Calu3 (cell line): ENCODE measurements around the gene CCZ1. TPM values are rescaled to one million over a fixed set of nuclear protein-coding genes. Genes with fewer than 3 reads are reported as not detected.
"Not testable (repeated sequence)": the region's sequence is repeated elsewhere in the genome, so short reads cannot be mapped to it uniquely, and the experiment has no call there.

Source experiments
- Bru-seq: library from RNA; stranded (reverse); fragments of 400-500 nt; gene quantifications from one replicate; lab custom pipeline; 2021; lab: Mats Ljungman, UMichigan
- BruChase-seq, 2 experiments: library from RNA; stranded (reverse); fragments of 400-500 nt; gene quantifications; one replicate each; lab custom pipeline; 2021; lab: Mats Ljungman, UMichigan
- BruUV-seq: library from RNA; stranded (reverse); fragments of 400-500 nt; replicated peaks from 2 replicates; lab custom pipeline; 2021; lab: Mats Ljungman, UMichigan
- CTCF ChIA-PET: fragments of 300-600 bp; sonication (Branson Sonifier 250); formaldehyde crosslinking; loops from one replicate; lab custom pipeline; 2022; ENCODE audit warnings: antibody characterized with exemption; lab: Charles Lee
- DNase-seq: peaks from one replicate; pipeline ENCODE4 v3.0.0; 2022
- H3K27ac Mint-ChIP-seq: one replicate; pipeline ENCODE4 v1.8.0; 2022; ENCODE audit warnings: mixed read lengths; ENCODE audit not compliant: unreplicated experiment
- H3K27me3 Mint-ChIP-seq: one replicate; pipeline ENCODE4 v1.8.0; 2022; ENCODE audit warnings: mixed read lengths; ENCODE audit not compliant: unreplicated experiment
- H3K36me3 Mint-ChIP-seq: one replicate; pipeline ENCODE4 v1.8.0; 2022; ENCODE audit warnings: mild to moderate bottlenecking, moderate library complexity, mixed read lengths; ENCODE audit not compliant: insufficient read depth, unreplicated experiment
- H3K4me1 Mint-ChIP-seq: one replicate; pipeline ENCODE4 v1.8.0; 2022; ENCODE audit warnings: mild to moderate bottlenecking, low read depth, mixed read lengths; ENCODE audit not compliant: unreplicated experiment
- H3K4me3 Mint-ChIP-seq: one replicate; pipeline ENCODE4 v1.8.0; 2022; ENCODE audit warnings: mild to moderate bottlenecking, low read depth, moderate library complexity, mixed read lengths; ENCODE audit not compliant: unreplicated experiment
- H3K9me3 Mint-ChIP-seq: one replicate; pipeline ENCODE4 v1.8.0; 2022; ENCODE audit warnings: low read depth, mixed read lengths; ENCODE audit not compliant: unreplicated experiment
- CTCF ChIP-seq: fragments of 200-600 bp; IDR thresholded peaks from one replicate; pipeline ENCODE4 v1.8.0; 2022; ENCODE audit warnings: antibody characterized with exemption; ENCODE audit not compliant: unreplicated experiment
- intact Hi-C: fragments of 100-400 bp; cut with micrococcal nuclease; formaldehyde crosslinking; loops from one replicate; pipeline ENCODE4 v1.10.0; 2022; ENCODE audit not compliant: unreplicated experiment
- long read RNA-seq: library from polyadenylated mRNA; stranded (forward); transcript quantifications from one replicate; pipeline ENCODE4 v2.0.0, GENCODE V29; 2022
- total RNA-seq: library from RNA; stranded (reverse); gene quantifications from 2 replicates; pipeline ENCODE4 v1.2.3, GENCODE V29; 2022

CCZ1 gene
- 138 and 144 TPM in 2 replicates for total RNA-seq
- percentile 75 among the genes with signal in this experiment for Bru-seq, nascent RNA
- percentile 79 among the genes with signal in this experiment for BruChase-seq, experiment 1, labeled RNA remaining after a 6-hour chase
- BruChase-seq, experiment 2, labeled RNA remaining after a 2-hour chase: percentile 78 among the genes with signal in this experiment
- long read RNA-seq, transcript CCZ1-201 (15 exons, 1,802 nt): major isoform, 80 of 96 reads
- long read RNA-seq, partial matches to known transcripts: 4 of 96 reads
- long read RNA-seq, other reads (novel, unspliced or antisense): 12 of 96 reads

DNA sequence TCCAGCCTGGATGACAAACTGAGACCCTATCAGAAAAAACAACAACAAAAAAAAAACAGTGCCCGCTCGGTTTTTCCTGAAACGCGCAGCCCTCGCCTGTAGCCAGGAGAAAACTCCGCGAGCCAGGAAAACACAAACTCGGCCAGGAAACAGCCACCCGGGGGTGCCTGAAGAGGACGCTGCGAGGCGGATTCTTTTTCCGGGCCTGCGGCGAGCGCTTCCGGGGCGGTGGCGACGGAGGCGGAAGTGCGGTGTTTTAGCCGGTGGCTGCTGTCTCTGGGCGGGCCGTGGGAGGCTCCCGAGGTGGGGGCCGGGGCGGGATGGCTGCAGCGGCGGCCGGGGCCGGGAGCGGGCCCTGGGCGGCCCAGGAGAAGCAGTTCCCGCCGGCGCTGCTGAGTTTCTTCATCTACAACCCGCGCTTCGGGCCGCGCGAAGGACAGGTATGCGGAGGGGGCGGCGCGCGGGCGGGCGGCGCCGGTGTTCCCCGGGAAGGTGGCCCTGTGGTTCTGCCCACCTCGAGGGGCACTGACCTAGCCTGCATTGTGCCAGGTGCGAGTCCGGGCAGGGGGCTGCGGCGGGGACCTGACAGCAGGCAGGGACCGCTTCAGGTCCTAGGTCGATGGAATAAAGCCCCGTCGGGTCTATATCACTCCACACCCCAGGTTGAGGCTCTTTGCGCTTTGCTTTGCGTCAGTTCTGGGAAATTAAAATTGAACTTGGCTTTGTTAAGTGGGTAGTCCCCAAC is at the start of gene CCZ1:
Gene CCZ1, plus strand, starts transcription at position 254 of the 745 bp plus-strand sequence. Its CDS starts 67 bp downstream, at position 321.
- peak within 1 kb of the TSS; percentile 75 for H3K4me3 Mint-ChIP-seq
- H3K27ac Mint-ChIP-seq, BruUV-seq, H3K4me1 Mint-ChIP-seq, intact Hi-C loops, H3K9me3 Mint-ChIP-seq, CTCF ChIA-PET, H3K27me3 Mint-ChIP-seq: not testable (repeated sequence)
- DNase-seq: peak; percentile 71
- peaks cover 33% of the 10 kb centered on the region for H3K36me3 Mint-ChIP-seq

- H3K4me3 Mint-ChIP-seq: no peak overlapping the region
- CTCF ChIA-PET: interaction anchor here (0.7 kb wide), 1 partner anchor 722 kb away, joined by 4 read pairs; no protein-coding TSS in a partner anchor
- TF ChIP-seq CTCF: no peak
- DNase-seq: no peak
- no TSS peak for BruUV-seq
- no peaks in the 10 kb centered on the region for H3K4me1 Mint-ChIP-seq
- no peak overlapping the region for H3K27ac Mint-ChIP-seq
- intact Hi-C loops: loop anchor here (10.0 kb wide), 2 partner anchors 474 to 584 kb away; no protein-coding TSS in a partner anchor
- H3K9me3 Mint-ChIP-seq: no peaks in the 10 kb centered on the region
- H3K27me3 Mint-ChIP-seq: no peaks in the 10 kb centered on the region
- H3K36me3 Mint-ChIP-seq: no peaks in the 10 kb centered on the region
Observed at GRCh38 chr7:5850944-5851343, 47.6 kb upstream of the CCZ1 start.

- no TSS peak for BruUV-seq
- intact Hi-C loops: loop anchor here (10.0 kb wide), 2 partner anchors 470 to 580 kb away; no protein-coding TSS in a partner anchor
- DNase-seq: no peak
Observed at GRCh38 chr7:5854738-5855137, 43.8 kb upstream of the CCZ1 start.

GRCh38 chr7:5857041-5857575 is 41.4 kb upstream of the CCZ1 start:
- H3K36me3 Mint-ChIP-seq, H3K4me3 Mint-ChIP-seq, DNase-seq, BruUV-seq, H3K4me1 Mint-ChIP-seq, H3K27ac Mint-ChIP-seq, H3K9me3 Mint-ChIP-seq, H3K27me3 Mint-ChIP-seq: not testable (repeated sequence)
- CTCF ChIA-PET: interaction anchor here (0.6 to 1.1 kb wide), 9 partner anchors 9 to 361 kb away, joined by 3 to 6 read pairs (median 4); no protein-coding TSS in a partner anchor
- intact Hi-C loops: loop anchor here (10.0 kb wide), 2 partner anchors 468 to 578 kb away; no protein-coding TSS in a partner anchor

More at GRCh38 chr7:5854738-5855137, 43.8 kb upstream of the CCZ1 start:
- Mint-ChIP-seq H3K27me3 (no peaks in the 10 kb centered on the region), H3K4me3 (no peak overlapping the region), H3K27ac (no peak overlapping the region), H3K36me3 (no peaks in the 10 kb centered on the region), H3K4me1 (no peaks in the 10 kb centered on the region), H3K9me3 (no peaks in the 10 kb centered on the region)
- no peak for TF ChIP-seq CTCF
- CTCF ChIA-PET: no interaction called here

DNA sequence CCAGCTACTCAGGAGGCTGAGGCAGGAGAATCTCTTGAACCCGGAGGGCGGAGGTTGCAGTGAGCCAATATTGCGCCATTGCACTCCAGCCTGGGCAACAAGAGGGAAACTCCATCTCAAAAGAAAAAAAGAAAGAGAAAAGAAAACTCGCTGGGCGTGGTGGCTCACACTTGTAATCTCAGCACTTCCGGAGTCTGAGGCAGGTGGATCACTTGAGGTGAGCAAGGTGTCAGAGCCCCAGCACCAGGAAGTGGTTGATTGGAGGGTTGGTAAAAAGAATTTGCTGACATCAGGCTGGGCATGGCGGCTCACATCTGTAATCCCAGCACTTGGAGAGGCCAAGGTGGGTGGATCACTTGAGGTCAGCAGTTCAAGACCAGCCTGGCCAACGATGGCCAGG is 40.0 kb upstream of the CCZ1 start:
- peaks cover 17% of the 10 kb centered on the region for H3K27me3 Mint-ChIP-seq
- H3K4me3 Mint-ChIP-seq, H3K4me1 Mint-ChIP-seq, H3K9me3 Mint-ChIP-seq, CTCF ChIA-PET, BruUV-seq, H3K27ac Mint-ChIP-seq, H3K36me3 Mint-ChIP-seq: not testable (repeated sequence)
- peak; percentile 33 for DNase-seq
- intact Hi-C loops: loop anchor here (10.0 kb wide), 2 partner anchors 466 to 576 kb away; no protein-coding TSS in a partner anchor

DNA sequence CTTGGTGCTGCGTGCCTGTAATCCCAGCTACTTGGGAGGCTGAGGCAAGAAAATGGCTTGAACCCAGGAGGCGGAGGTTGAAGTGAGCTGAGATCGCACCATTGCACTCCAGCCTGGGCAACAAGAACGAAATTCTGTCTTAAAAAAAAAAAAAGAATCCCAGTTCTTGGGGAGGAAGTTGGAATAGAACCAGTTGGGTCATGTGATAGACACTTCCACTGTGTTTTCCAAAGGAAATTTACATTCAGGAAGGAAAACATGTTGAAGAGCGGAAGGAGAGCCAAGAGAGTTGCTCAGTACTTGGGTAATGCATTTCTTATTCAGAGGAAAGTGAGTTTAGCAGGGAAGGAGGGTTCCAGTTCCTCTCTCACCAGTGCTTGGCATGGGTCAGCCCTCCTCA is 37.3 kb upstream of the CCZ1 start:
- H3K4me3 Mint-ChIP-seq, intact Hi-C loops, CTCF ChIA-PET, H3K4me1 Mint-ChIP-seq, H3K9me3 Mint-ChIP-seq, H3K36me3 Mint-ChIP-seq, BruUV-seq, DNase-seq, H3K27ac Mint-ChIP-seq: not testable (repeated sequence)
- H3K27me3 Mint-ChIP-seq: peaks cover 39% of the 10 kb centered on the region

DNA sequence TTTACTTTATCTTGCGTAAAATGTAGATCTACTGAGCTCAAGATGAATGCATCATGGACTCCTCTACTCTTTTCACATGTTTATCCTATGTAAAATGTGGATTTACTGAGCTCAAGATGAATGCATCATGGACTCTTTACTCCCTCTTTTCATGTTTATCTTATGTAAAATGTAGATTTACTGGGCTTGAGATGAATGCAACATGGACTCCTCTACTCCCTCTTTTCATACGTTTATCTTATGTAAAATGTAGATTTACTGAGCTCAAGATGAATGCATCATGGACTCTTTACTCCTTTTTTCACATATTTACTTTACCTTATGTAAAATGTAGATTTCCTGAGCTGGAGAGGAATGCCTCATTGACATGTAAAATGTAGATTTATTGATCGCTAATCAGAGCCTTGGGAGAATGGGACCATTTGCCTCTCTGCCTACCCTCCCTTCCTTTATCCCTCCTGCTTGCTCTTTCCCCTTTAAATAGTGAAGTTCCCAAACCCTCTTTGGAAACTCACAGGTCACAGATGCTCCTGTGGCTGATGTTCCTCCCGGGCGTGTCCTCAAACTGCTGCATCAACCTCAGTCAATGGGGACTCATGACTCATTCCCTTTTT is 35.7 kb upstream of the CCZ1 start:
- H3K4me3 Mint-ChIP-seq, H3K36me3 Mint-ChIP-seq, H3K27ac Mint-ChIP-seq, CTCF ChIA-PET, intact Hi-C loops, H3K9me3 Mint-ChIP-seq, DNase-seq, H3K4me1 Mint-ChIP-seq, BruUV-seq: not testable (repeated sequence)
- peaks cover 55% of the 10 kb centered on the region for H3K27me3 Mint-ChIP-seq
